Testis (tissue), 3 donors: Measurements from ENCODE around the gene INO80. TPM values are rescaled to one million over a fixed set of nuclear protein-coding genes. Genes with fewer than 3 reads are reported as not detected.

Experiments
- DNase-seq: peaks from one replicate; pipeline ENCODE4 v3.0.0-alpha.2; 2019
- H3K27ac ChIP-seq, 2 donors: fragments of 200-600 bp; sonication (generic); one replicate each; pipeline ENCODE4 v1.5.1; 2019
- H3K27me3 ChIP-seq: fragments of 200-600 bp; sonication (generic); one replicate; pipeline ENCODE4 v1.5.1; 2019
- H3K36me3 ChIP-seq: fragments of 200-600 bp; sonication (generic); one replicate; pipeline ENCODE4 v1.5.1; 2017; ENCODE audit warnings: low read depth; ENCODE audit errors: missing control alignments
- H3K4me1 ChIP-seq: fragments of 200-600 bp; sonication (generic); one replicate; pipeline ENCODE4 v1.5.1; 2019
- H3K4me3 ChIP-seq, 2 donors: fragments of 200-600 bp; sonication (generic); one replicate each; pipeline ENCODE4 v1.5.1; 2017 to 2019
- H3K9me3 ChIP-seq: fragments of 200-600 bp; sonication (generic); one replicate; pipeline ENCODE4 v1.5.1; 2017
- CTCF ChIP-seq, 3 experiments: fragments of 450-650 bp in 2 of 3; fragments of 200-600 bp in 1 of 3; sonication (generic) in 1 of 3; IDR thresholded peaks; one replicate each; pipeline ENCODE4 v1.5.1; 2016 to 2019; ENCODE audit warnings: antibody characterized with exemption in 3 of 3, mild to moderate bottlenecking in 2 of 3, moderate library complexity in 1 of 3
- POLR2A ChIP-seq: fragments of 450-650 bp; IDR thresholded peaks from one replicate; pipeline ENCODE4 v1.6.1; 2017; ENCODE audit warnings: antibody characterized with exemption, mild to moderate bottlenecking, moderate library complexity
- WGBS, 2 donors: methylation state at CpG; one replicate each; pipeline ENCODE4 v1.1.5; 2018; 5-methylcytosine and 5-hydroxymethylcytosine counted together
- intact Hi-C: fragments of 100-400 bp; cut with DNase I; formaldehyde crosslinking; loops from one replicate; pipeline ENCODE4 v1.15.1; 2023; ENCODE audit warnings: low total_unique reads
- polyA plus RNA-seq: library from polyadenylated mRNA; stranded (reverse); fragments of 350-450 nt; fragmentation: Illumina TruSeq; extraction: RNeasy Lipid Tissue Mini Kit (QIAGEN cat#74804); gene quantifications from one replicate; pipeline ENCODE4 v1.2.3, GENCODE V29; 2014; ENCODE audit warnings: low read depth, low replicate concordance; ENCODE audit not compliant: insufficient read depth
- total RNA-seq, 2 donors: library from RNA; depleted of rRNA; stranded (reverse); fragments of >200 nt; gene quantifications; one replicate each; pipeline ENCODE4 v1.2.3, GENCODE V29; 2016

Gene INO80
- total and polyA plus RNA-seq, 3 donors from 2014 or later: 21.2 to 44.2 (median 43.5) TPM

GRCh38 chr15:40933517-40933902 is 182.6 kb downstream of the INO80 start:
- DNase-seq: no peak
- intact Hi-C loops: no loop called here
- no peaks in the 10 kb centered on the region for H3K9me3 ChIP-seq
- H3K4me3 ChIP-seq: no peak overlapping the region
- 58 to 72% methylated on average over 3 of the region's 3 CpGs for WGBS, 2 donors
- peaks cover 23% of the 10 kb centered on the region for H3K4me1 ChIP-seq
- H3K27ac ChIP-seq: no peak overlapping the region
- H3K27me3 ChIP-seq: no peaks in the 10 kb centered on the region
- no peak for TF ChIP-seq CTCF (IDR thresholded peaks at IDR 0.05)
- no peak for TF ChIP-seq POLR2A
- H3K36me3 ChIP-seq: no peaks in the 10 kb centered on the region

DNA sequence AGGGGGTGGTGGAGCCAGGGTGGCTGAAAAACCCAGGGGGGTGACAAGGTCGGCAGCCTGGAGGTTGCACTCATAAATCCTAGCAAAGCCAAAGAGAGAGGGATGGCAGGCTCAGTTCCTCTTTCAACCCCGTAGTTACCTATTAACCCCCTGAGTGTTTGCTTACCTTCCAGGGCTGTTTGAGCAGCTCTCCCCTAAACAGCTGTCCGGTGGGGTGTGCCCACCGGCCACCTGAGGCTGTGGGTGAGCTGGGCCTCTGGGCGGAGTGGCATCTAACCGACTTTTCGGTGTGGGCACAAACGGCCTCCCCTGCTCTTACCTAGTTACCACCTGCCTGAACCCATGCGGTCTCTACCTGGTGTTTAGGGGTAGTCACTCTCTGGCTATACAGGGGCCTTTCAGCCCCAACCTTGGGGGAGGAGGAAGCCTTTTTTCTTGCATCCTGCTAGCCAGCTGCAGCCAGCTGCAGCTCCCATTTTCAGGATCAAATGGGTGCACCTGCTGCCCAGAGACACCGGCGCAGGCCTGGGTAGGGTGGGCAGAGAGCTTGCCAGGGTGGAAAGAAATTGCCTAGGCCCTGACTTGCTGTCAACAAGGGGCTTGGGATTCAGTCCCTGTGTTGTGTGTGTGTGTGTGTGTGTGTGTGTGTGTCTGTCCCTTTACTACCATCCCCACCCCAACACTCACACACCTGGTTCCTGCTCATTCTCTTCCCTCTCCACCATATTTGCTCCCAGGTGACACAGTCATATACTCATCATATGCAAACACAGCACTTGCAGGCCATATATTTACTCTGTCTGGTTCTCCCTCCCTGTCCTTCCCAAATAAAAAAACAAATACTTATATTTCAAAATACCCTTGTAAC is 183.2 kb downstream of the INO80 start:
- H3K27ac ChIP-seq: no peak overlapping the region
- no peaks in the 10 kb centered on the region for H3K27me3 ChIP-seq

DNA sequence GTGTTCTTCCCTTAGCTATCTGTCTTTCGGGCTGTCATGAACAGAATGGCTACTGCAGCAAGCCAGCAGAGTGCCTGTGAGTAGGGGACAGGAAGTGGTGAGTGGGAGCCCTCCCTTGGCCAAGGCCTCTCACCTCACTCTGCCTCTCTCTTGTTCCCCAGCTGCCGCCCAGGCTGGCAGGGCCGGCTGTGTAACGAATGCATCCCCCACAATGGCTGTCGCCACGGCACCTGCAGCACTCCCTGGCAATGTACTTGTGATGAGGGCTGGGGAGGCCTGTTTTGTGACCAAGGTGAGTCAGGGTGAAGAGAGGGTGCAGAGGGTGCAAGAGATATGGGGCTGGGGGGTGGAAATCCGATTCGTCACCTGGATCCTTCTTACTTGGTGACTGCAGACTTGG is 183.9 kb downstream of the INO80 start:
- TF ChIP-seq CTCF (IDR thresholded peaks at IDR 0.05) (no peak), POLR2A (no peak)
- peaks cover 36% of the 10 kb centered on the region for H3K4me1 ChIP-seq
- WGBS, 2 donors: 69 to 77% methylated on average over 6 to 8 of the region's 8 CpGs

More for the DNA sequence above, 183.2 kb downstream of the INO80 start:
- H3K36me3 ChIP-seq: no peaks in the 10 kb centered on the region
- H3K4me1 ChIP-seq: peaks cover 29% of the 10 kb centered on the region
- WGBS, 2 donors: 49 to 72% methylated on average over 2 to 11 of the region's 11 CpGs
- H3K4me3 ChIP-seq: no peak overlapping the region
- TF ChIP-seq POLR2A: no peak
- TF ChIP-seq CTCF (IDR thresholded peaks at IDR 0.05): no peak
- DNase-seq: no peak
- intact Hi-C loops: no loop called here
- no peaks in the 10 kb centered on the region for H3K9me3 ChIP-seq

GRCh38 chr15:40931300-40932142 is 184.6 kb downstream of the INO80 start:
- Histone ChIP-seq H3K4me3 (peak overlapping the region in 1 of 2 donors; percentile 53), H3K27ac (no peak overlapping the region), H3K9me3 (no peaks in the 10 kb centered on the region), H3K36me3 (no peaks in the 10 kb centered on the region), H3K27me3 (no peaks in the 10 kb centered on the region), H3K4me1 (peaks cover 38% of the 10 kb centered on the region)
- 63 to 70% methylated on average over 13 to 16 of the region's 16 CpGs for WGBS, 2 donors
- no peak for TF ChIP-seq POLR2A
- no peak for TF ChIP-seq CTCF (IDR thresholded peaks at IDR 0.05)
- no peak for DNase-seq
- intact Hi-C loops: no loop called here

More for the DNA sequence above, 183.9 kb downstream of the INO80 start:
- intact Hi-C loops: no loop called here
- H3K27me3 ChIP-seq: no peaks in the 10 kb centered on the region
- no peak for DNase-seq
- H3K27ac ChIP-seq: no peak overlapping the region
- H3K4me3 ChIP-seq: no peak overlapping the region
- no peaks in the 10 kb centered on the region for H3K36me3 ChIP-seq
- H3K9me3 ChIP-seq: no peaks in the 10 kb centered on the region
